Sigmoid colon (tissue), 7 donors: Measurements from ENCODE around the gene EMILIN2. TPM values are rescaled to one million over a fixed set of nuclear protein-coding genes. Genes with fewer than 3 reads are reported as not detected.
A peak's percentile ranks its signal among the peaks of the same experiment; 100 is the strongest.

Experiments
- DNase-seq: peaks from one replicate; pipeline ENCODE4 v3.0.0-alpha.2; 2019
- H3K27ac ChIP-seq, 4 donors: fragments of 200-600 bp; sonication (generic); one replicate each; pipeline ENCODE4 v1.5.1; 2016 to 2019; ENCODE audit warnings: mild to moderate bottlenecking in 1 of 4
- H3K27me3 ChIP-seq, 3 donors: fragments of 200-600 bp; sonication (generic); one replicate each; pipeline ENCODE4 v1.5.1; 2019; ENCODE audit warnings: mild to moderate bottlenecking in 1 of 3
- H3K36me3 ChIP-seq, 4 donors: fragments of 200-600 bp; sonication (generic); one replicate each; pipeline ENCODE4 v1.5.1; 2016 to 2019
- H3K4me1 ChIP-seq, 4 donors: fragments of 200-600 bp; sonication (generic); one replicate each; pipeline ENCODE4 v1.5.1; 2017 to 2019
- H3K4me3 ChIP-seq, 4 donors: fragments of 200-600 bp; sonication (generic); one replicate each; pipeline ENCODE4 v1.5.1; 2017 to 2019; ENCODE audit warnings: mild to moderate bottlenecking in 2 of 4, moderate library complexity in 1 of 4
- H3K9me3 ChIP-seq, 4 donors: fragments of 200-600 bp in 3 of 4; sonication (generic) in 3 of 4; one replicate each; pipeline versions ENCODE4 v1.5.1 to v1.6.1; 2013 to 2019
- EP300 ChIP-seq, 4 donors: sonication (generic); formaldehyde crosslinking; IDR thresholded peaks; one replicate each; pipeline ENCODE4 v1.6.1; 2017; ENCODE audit warnings: antibody characterized with exemption in 4 of 4
- POLR2A ChIP-seq, 2 donors: fragments of 450-650 bp; IDR thresholded peaks; one replicate each; pipeline ENCODE4 v1.6.1; 2016; ENCODE audit warnings: antibody characterized with exemption in 2 of 2, mild to moderate bottlenecking in 2 of 2, moderate library complexity in 2 of 2
- POLR2AphosphoS5 ChIP-seq, 4 donors: sonication (generic); formaldehyde crosslinking; IDR thresholded peaks; one replicate each; pipeline ENCODE4 v1.6.1; 2017; ENCODE audit warnings: antibody characterized with exemption in 4 of 4
- WGBS, 2 donors: extraction: QIAGEN DNeasy Blood & Tissue Kit; methylation state at CpG; one replicate each; pipeline ENCODE4 v1.1.7; 2013; 5-methylcytosine and 5-hydroxymethylcytosine counted together
- intact Hi-C: fragments of 100-400 bp; cut with DNase I; formaldehyde crosslinking; loops from one replicate; pipeline ENCODE4 v1.15.1; 2023
- polyA plus RNA-seq, 3 donors: library from polyadenylated mRNA; stranded (reverse); fragments of 200-250 nt; gene quantifications; one replicate each; pipeline ENCODE4 v1.2.3, GENCODE V29; 2013
- total RNA-seq, 4 donors: library from RNA; depleted of rRNA; stranded (reverse); fragments of >200 nt; gene quantifications; one replicate each; pipeline ENCODE4 v1.1.0, GENCODE V29; 2016
- TF ChIP-seq, protein P1 (sequence below), 4 experiments: fragments of 450-650 bp in 3 of 4; fragments of 200-600 bp in 1 of 4; IDR thresholded peaks; one replicate each; pipeline ENCODE4 v1.5.1; 2016 to 2019; ENCODE audit warnings: antibody characterized with exemption in 4 of 4, mild to moderate bottlenecking in 3 of 4, moderate library complexity in 2 of 4
- donor health status: healthy with polysubstance abuse.
- donor health status: Bipolar disorder and iron deficiency.
- donor health status: healthy.

Gene EMILIN2
- total and polyA plus RNA-seq, 7 donors = 4.8 to 12.0 (median 9.5) TPM

DNA sequence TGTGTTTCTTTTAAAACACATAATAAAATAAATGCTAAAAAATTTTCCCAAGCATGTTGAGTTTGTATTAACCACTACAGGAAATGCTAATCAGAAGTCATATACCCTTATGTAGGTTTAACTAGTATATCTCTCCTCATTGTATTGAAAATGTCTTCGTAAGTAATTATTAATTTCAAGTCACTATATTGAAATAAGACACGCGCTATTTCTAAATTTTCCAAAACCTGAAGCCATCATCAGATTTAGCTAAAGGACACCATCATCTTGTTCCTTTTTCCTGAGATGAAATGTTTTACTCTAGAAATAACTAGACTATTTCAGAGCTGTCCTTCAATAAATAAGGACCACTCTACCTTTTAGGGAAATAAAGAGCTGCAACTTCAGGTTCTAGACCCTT is 87.2 kb downstream of the EMILIN2 start:
- no peak for DNase-seq
- no peaks in the 10 kb centered on the region for H3K27me3 ChIP-seq
- TF ChIP-seq, protein P1, sequence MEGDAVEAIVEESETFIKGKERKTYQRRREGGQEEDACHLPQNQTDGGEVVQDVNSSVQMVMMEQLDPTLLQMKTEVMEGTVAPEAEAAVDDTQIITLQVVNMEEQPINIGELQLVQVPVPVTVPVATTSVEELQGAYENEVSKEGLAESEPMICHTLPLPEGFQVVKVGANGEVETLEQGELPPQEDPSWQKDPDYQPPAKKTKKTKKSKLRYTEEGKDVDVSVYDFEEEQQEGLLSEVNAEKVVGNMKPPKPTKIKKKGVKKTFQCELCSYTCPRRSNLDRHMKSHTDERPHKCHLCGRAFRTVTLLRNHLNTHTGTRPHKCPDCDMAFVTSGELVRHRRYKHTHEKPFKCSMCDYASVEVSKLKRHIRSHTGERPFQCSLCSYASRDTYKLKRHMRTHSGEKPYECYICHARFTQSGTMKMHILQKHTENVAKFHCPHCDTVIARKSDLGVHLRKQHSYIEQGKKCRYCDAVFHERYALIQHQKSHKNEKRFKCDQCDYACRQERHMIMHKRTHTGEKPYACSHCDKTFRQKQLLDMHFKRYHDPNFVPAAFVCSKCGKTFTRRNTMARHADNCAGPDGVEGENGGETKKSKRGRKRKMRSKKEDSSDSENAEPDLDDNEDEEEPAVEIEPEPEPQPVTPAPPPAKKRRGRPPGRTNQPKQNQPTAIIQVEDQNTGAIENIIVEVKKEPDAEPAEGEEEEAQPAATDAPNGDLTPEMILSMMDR (IDR thresholded peaks at IDR 0.05) = no peak
- TF ChIP-seq POLR2AphosphoS5 (IDR thresholded peaks at IDR 0.05) (no peak), POLR2A (IDR thresholded peaks at IDR 0.05) (no peak), EP300 (IDR thresholded peaks at IDR 0.05) (no peak)
- 83 to 98% methylated on average over 3 of the region's 3 CpGs for WGBS, 2 donors
- peaks cover 0 to 83% (median 13%) of the 10 kb centered on the region in 4 donors for H3K36me3 ChIP-seq
- intact Hi-C loops = loop anchor here (5.0 kb wide), 2 partner anchors 218 to 313 kb away; partner anchors contain the start of gene MYL12A
- no peak overlapping the region for H3K4me3 ChIP-seq
- H3K27ac ChIP-seq = no peak overlapping the region
- H3K9me3 ChIP-seq = no peaks in the 10 kb centered on the region
- peaks cover 0 to 12% (median 5%) of the 10 kb centered on the region in 4 donors for H3K4me1 ChIP-seq

DNA sequence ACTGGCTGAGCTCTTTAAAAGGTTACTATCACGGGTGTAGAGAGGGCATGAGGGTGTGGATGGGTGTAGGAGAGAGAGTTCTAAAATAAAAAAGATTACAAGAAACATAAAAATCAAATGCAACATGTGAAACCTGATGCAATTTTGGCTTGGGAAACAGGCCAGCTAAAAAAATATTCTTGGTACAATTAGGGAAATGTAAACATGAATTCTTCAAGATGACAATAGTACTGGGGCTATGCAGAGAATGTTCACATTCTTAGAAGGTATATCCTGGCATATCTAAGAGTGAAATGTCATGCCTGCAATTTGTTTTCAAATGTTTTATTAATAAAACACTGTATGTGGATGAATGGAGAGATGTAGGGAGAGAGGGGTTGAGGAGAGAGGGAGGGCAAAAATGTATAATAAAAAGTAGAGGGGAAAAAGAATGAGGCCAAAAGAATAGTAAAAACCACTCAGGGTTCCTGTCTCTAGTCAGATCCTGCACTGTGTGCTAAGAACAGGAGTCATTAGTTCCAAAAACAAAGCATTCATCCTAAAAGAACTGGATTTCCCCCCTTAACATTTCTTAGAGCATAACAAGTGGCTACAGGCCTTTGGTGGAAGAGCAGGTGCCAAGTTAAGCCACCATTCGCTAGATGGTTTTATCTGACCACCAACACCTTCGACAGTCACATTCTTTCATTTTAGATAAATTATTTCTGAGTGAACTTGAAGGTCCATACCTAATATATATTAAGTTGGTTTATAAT is 88.8 kb downstream of the EMILIN2 start:
- Histone ChIP-seq H3K27me3 (no peaks in the 10 kb centered on the region), H3K4me1 (peaks cover 0 to 12% (median 5%) of the 10 kb centered on the region in 4 donors), H3K9me3 (no peaks in the 10 kb centered on the region), H3K36me3 (peaks cover 0 to 78% (median 13%) of the 10 kb centered on the region in 4 donors), H3K4me3 (no peak overlapping the region), H3K27ac (peak overlapping the region in 1 of 4 donors; percentile 16)
- intact Hi-C loops = no loop called here
- 74 to 78% methylated on average over 3 of the region's 3 CpGs for WGBS, 2 donors
- no peak for DNase-seq
- TF ChIP-seq, protein P1 (IDR thresholded peaks at IDR 0.05) = no peak
- TF ChIP-seq POLR2AphosphoS5 (IDR thresholded peaks at IDR 0.05) (no peak), POLR2A (IDR thresholded peaks at IDR 0.05) (no peak), EP300 (IDR thresholded peaks at IDR 0.05) (no peak)

DNA sequence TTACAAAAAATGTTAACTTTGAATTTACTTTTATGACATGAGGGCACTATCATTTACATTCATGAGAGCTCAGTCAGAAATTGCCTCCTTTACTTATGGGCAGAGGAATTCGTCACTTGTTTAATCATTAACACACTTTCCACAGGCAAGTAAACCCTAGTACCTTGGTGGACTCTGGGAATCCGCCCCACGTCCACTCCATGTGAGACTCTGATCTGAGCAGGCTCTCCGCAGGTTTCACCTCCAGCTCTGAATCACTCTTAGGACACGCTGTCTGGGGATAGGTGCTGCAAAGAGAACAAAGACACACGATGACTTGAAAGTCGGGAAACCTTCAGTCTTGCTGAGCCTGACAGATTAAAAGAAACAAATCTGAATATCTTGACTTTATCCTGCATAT is 92.5 kb downstream of the EMILIN2 start:
- intact Hi-C loops = no loop called here
- no peak for TF ChIP-seq POLR2AphosphoS5 (IDR thresholded peaks at IDR 0.05)
- H3K9me3 ChIP-seq = no peaks in the 10 kb centered on the region
- H3K4me3 ChIP-seq = no peak overlapping the region
- DNase-seq = no peak
- peaks cover 0 to 10% (median 5%) of the 10 kb centered on the region in 4 donors for H3K4me1 ChIP-seq
- 18 to 74% methylated on average over 7 of the region's 7 CpGs for WGBS, 2 donors
- H3K27me3 ChIP-seq = no peaks in the 10 kb centered on the region
- H3K27ac ChIP-seq = no peak overlapping the region
- peaks cover 0 to 51% (median 9%) of the 10 kb centered on the region in 4 donors for H3K36me3 ChIP-seq

DNA sequence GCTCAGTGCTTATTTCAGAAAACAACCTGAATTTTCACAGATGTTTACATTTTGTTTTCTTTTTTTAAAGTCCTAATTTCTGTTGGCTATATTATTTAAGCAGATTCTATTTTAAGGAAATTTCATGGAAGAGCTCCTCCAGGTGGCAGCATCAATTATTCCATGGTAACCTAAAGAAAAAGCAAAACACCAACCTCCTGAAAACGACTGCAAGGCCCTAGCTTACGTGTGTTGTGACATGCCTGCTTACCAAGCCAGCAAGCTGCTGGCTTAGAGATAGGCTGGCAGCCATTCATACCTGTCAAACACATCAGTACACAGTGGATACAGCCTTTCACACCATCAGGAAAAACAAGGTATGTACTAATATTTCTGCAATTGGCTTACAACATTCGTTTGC is 101.2 kb downstream of the EMILIN2 start:
- Histone ChIP-seq H3K27me3 (no peaks in the 10 kb centered on the region), H3K9me3 (no peaks in the 10 kb centered on the region), H3K36me3 (peaks cover 0 to 42% (median 8%) of the 10 kb centered on the region in 4 donors), H3K27ac (no peak overlapping the region), H3K4me3 (no peak overlapping the region), H3K4me1 (peaks cover 0 to 5% (median 0%) of the 10 kb centered on the region in 4 donors)
- no peak for DNase-seq
- intact Hi-C loops = no loop called here
- TF ChIP-seq, protein P1 (IDR thresholded peaks at IDR 0.05) = peak in 3 of 4 experiments; percentile 15 to 25 (median 19)
- no peak for TF ChIP-seq POLR2A (IDR thresholded peaks at IDR 0.05)
- WGBS, 2 donors = 30 to 48% methylated on average over 3 of the region's 3 CpGs

DNA sequence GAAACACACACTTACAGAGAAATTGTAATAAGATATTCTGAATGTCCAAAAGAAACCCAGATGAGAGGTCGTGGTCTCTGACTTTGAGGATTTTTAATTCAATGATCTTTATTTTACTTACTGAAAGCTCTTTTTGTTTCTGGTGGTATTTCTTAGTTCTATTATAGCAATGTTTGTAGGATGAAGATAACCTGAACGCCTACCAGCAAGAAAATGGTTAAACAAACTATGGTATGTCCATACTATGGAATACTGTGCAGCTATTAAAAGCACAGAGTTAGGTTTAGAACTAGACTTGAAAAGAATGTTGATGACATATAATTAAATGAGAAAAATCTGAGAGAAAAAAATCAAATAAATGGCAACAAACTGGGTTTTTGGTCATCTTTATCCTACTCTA is 105.8 kb downstream of the EMILIN2 start:
- Histone ChIP-seq H3K27ac (no peak overlapping the region), H3K27me3 (no peaks in the 10 kb centered on the region), H3K4me3 (no peak overlapping the region), H3K9me3 (no peaks in the 10 kb centered on the region), H3K36me3 (peaks cover 0 to 61% (median 10%) of the 10 kb centered on the region in 4 donors), H3K4me1 (peaks cover 0 to 5% (median 0%) of the 10 kb centered on the region in 4 donors)
- TF ChIP-seq POLR2A (IDR thresholded peaks at IDR 0.05) (no peak), EP300 (IDR thresholded peaks at IDR 0.05) (no peak), POLR2AphosphoS5 (IDR thresholded peaks at IDR 0.05) (no peak)
- TF ChIP-seq, protein P1 (IDR thresholded peaks at IDR 0.05) = no peak
- intact Hi-C loops = no loop called here
- WGBS, 2 donors = 49 to 72% methylated on average over 2 of the region's 2 CpGs
- DNase-seq = no peak
